Kasumi-1 (cell line): Measurements from ENCODE around the gene SECISBP2L.

Experiments
- DNase-seq, 2 experiments: peaks; one replicate each; lab custom pipeline; 2025; lab: John Stamatoyannopoulos, UW

The SECISBP2L gene

DNA sequence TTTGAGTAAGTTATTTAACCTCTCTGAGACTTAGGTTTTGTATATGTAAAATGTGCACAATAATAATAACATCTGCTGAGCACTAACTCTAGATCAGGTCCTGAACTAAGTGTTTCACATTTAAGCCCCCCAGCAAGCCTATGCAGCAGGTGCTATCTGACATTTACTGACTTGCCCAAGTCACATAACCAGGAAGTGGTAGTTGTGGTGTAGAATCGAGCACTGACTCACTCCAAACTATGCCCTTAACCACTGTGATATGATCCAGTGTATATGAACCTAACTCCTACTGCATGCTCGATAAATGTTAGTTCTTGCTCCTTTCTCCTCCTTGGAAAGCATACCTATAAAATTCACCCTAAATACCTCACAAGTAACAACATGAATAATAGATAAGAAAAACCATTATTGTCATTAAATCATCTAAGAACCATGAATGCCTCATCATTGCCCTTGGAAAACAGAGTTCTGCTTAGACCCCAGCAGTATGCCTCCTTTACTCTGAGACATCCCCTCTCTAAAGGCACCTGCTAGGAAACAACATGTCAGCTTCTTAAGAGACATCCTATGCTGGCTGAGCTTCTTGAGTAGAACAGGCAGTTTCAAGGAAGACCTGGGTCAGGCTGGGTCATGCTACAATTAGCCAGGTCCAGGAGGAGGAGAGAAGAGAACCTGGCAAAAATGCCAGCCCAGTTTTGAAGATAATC, 79.5 kb downstream of the SECISBP2L start:
- DNase-seq: peak; percentile 80 to 81

DNA sequence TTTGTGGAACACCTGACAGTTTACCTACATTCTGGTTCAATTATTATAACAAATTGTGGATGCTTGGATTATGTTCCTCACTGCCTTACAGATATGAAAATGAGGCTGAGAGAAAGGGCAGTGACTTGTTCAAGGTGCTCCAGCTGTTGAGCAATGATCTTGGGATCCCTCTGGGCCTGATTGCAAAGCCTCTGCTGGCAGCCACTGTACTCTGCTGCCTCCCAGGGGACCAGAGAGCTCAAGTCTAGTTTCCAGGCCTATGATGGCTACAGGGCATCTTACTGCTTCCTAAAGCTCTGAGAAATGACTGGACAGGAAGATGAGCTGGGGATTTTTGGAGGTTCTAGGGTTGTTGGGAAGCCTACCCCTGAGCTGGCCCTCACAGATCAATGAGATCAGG, 80.3 kb downstream of the SECISBP2L start:
- peak; percentile 32 to 57 for DNase-seq

DNA sequence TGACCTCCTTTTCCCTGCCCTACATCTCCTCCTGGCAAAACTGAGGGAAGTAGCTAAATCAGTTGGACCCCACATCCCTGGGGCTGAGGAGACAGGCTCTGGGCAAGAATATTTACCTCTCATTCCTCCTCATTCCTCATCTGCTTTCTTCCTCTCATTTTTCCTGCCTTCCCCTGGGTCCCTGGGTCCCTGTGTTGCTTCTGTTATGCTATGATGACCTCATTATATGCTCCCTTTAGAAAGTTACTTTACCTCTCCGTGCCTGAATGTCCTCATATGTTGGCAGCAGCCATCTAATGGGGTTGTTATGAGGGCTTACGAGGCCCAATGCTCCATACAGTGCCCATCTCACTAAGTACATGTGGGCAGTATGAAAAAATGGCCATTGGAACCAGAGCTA, 81.3 kb downstream of the SECISBP2L start:
- DNase-seq: no peak

DNA sequence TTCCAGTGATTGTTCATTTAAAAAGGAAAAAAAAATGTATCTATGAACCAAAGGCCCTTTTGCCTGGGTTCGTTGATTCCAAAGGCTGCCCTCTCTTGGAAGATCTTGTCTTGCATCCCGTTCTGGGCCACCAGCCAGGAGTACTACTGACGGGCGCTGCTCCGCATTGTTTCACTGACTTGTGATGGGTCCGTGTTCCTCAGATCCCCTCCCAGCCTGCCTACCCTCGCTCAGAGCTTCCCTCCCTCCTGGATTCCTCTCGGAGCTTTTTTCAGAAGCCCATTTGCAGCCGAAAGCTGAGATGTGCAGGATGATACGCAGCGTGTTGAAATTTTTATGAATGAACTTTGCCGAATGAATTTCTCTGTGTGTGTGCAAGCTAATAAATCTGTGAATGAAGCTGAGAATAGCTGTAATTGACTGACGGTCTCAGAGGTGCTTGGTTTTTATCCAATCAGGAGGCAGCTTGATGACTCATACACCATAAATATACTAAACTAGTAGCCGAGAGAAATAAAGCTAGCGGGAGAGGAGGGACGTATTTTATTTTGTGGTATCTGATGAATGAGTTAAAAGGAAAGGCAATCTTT, 82.6 kb downstream of the SECISBP2L start, which contains the start of gene SHC4:
SHC4 (minus strand) TSS at position 396 of the 590 bp plus-strand sequence. CDS start 904 bp downstream, outside the sequence.
- DNase-seq: peak; percentile 25 to 38

DNA sequence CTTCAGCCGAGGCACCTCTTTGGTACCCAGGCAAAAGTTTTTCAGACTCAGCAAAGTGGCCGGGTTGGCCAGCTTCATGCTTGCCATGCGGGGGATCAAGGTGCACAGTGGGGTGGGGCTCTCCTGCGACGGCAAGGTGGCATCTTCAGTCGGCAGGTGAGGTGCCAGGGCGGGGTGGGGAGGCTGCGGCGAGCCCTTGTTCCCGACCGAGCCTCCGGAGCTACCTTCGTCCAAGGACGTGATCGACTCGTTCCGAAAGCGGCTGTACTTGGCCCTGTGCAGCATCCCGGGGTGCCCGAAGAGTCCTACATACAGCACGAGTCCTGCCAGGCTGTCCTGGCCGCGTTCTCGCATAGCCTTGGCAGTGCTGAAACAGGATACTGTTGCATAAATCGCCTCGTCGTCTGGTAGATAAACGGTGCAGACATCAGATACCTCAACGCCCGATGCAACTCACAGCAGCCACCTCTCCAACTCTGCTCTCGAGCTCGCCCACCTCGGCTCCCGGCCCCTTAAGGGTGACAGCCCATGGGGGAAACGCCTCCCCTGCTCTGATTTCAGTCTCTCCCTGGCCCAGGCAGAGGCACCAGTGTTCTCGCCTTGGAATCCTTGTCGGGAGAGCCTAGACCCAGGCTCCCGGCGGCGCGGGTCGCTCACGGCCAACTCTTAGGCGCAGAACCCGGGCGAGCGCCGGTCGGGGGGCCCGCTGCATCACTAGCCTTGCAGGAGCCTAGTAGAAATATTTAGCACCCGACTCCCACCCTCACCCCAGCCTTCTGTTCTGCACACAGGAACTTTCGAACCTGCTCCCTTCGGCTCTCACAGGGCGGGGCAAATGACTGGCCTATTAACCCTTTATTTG, 83.4 kb downstream of the SECISBP2L start:
- no peak for DNase-seq

DNA sequence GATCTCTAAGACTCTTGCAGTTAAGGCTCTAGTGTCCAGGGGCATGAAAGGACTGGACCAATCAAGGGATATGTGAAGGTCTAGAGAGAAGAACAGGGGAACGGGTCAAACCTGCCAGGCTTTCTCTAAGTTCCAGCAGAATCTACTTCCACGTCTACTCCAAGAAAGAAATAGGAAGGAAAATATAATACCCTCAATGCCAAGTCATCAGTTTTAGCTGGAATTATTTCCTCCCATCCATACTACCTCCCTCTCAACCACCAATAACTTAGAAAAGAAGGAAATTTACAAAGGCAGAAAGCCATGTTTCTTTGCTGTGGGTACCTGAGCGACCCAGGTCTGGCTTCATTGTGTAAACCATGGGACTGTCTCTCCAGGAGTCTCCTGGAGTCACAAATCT, 90.3 kb downstream of the SECISBP2L start:
- no peak for DNase-seq

DNA sequence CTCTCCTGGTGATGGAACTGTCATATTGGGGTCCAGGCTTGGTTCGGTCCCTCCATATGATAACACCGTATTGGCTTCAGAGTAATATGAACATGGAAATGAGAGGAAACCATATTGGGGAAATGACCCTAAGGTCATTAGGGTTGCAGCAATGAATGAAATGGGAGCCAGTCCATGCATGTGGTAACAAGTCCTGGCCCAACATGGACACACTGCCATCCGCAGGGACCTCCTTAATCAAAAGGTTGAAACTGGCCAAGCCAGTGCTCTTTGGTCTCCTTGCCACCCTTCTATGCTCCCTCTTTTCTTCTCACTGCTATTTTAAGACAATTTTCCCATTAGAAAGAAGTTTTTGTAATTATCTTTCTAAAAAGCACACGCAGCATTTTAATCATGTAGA, 90.9 kb downstream of the SECISBP2L start:
- DNase-seq: no peak

DNA sequence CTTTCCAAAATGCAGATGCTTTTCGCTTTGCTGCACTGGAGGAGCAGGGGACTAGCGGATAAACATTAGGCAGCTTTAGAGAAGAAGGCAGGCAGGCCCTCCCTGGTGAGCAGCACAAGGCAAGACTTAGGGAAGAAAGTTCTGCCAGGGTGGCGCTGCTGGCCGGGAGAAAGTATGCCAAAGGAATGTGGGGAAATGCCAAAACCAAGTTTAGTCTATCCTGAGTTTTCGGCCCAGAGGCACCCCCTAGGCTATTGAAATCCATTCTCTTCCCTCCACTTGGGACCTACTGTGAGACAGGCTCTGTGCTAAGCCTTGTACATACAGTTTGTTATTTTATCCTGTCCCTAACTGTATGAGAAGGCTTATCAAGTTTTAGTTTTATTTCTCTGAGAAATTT, 91.7 kb downstream of the SECISBP2L start:
- DNase-seq: no peak

DNA sequence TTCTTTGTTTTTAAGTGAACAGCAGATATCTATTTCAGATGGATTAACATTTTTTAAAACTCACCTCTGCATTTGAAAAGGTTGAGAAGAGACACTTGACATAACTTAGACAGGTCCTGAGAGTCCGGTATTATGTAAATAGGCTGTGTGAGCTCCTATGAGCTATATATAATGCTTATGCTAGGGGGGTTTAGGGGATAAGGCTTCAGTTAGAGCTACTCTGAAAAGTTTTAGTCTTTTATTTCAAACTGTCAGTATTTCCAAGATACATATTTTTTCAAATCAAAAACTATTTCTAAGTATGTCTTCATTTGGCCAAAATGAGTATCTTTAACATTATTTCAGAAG, 99.4 kb downstream of the SECISBP2L start:
- no peak for DNase-seq

DNA sequence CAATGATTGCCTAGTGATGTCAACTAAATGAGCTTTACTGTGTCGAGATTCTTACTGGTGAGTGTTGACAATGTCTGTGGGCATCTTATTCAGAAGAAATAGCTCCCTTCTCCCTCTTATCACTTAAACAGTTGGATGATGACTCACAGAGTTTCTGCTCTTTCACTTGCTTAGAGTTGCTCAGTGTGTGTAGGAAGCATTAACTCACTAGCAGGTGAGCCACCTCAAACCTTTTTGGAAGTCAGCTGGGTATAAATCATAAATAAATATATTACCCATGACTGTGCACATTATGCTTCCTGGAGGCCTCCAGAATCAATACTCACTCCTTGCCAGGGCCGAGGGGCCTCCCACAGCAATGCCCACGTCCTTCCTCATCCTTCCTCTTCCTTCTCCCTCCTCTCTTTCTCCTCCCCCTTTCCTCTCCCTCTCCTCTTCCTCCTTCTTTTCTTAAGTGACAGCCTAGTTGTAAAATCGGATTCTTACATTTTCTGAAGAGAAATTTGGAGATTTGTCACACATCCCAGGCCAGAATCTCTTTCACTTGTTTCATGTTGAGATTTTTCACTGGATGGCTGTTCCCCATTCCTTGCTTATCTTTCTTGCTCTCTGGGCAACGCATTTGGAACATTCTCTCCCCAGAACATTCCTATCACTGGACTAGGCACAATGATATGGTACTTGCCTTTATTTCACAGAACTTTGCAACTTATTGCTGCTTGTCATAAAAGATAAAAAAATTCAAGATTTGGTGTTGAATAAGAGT, 100.0 kb downstream of the SECISBP2L start:
- peak; percentile 5 to 21 for DNase-seq

DNA sequence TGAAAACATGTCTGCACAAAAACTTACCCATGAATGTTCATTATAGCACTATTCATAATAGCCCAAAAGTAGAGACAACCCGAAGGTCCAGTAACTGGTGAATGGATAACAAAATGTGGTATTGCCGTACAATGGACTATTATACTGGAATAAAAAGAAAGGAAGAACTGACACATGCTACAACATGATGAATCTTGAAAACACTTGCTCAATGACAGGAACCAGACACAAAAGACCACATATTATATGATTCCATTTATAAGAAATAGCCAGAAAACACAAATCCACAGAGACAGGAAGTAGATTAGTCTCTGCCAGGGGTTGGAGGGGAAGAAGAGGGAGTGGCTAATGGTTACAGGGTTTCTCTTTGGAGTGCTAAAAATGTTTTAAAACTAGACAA, 100.9 kb downstream of the SECISBP2L start:
- DNase-seq: peak; percentile 8 to 15

DNA sequence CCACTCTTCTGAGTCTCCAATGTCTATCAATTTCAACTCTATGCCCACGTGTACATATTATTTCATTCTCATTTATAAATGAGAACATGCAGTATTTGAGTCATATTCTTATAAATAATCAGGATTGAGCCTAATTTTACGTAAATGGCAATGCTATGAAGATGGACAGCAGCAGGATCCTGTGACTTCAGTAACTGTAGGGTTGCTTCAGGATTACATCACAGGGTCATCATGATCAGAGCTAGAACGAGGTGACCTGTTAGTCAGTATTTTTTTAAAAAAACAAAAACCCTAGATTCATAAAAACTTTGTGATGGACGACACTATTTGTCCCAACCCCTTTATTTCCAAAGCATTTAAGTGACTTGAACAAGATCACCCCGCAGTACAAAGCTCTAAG, 104.3 kb downstream of the SECISBP2L start:
- DNase-seq: no peak

DNA sequence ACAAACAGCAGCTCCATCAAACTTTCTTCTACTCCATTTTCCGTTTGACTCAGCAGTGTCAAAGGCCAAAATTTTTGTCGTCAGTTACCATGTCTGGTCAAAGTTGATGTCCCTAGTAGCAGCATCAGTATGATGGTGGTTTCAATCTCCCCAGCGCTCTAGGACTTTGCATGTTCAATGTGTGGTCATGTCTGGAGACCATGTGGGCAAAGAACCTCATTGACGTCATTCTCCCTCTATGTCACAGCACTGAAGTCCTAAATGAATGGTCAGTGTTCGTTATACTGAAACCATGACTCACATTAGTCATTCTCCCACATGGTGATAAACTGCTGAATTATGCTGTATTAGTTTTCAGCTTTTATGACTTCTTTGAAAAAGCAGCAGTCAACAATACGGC, 105.7 kb downstream of the SECISBP2L start:
- no peak for DNase-seq

DNA sequence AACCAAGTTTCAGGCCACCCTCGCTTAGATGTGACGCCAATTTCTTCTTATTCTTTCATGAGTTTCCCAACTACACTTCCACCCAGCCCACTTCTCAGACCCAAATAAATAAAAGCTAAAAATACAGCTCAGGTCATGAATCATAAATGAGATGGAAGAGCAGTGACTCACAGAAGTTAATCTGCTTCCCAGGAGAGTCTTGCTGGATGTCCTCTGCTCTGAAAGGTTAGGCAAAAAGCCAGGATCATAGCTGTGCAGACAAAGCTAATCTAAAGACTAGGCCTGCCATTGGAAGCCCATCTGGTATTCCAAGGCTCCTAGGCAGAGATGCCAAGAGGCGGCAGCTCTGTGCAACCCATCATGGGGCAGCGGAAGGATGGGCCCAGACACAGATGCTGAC, 106.6 kb downstream of the SECISBP2L start:
- DNase-seq: no peak
